ENCODE results near the gene SHCBP1.

The SHCBP1 gene

DNA sequence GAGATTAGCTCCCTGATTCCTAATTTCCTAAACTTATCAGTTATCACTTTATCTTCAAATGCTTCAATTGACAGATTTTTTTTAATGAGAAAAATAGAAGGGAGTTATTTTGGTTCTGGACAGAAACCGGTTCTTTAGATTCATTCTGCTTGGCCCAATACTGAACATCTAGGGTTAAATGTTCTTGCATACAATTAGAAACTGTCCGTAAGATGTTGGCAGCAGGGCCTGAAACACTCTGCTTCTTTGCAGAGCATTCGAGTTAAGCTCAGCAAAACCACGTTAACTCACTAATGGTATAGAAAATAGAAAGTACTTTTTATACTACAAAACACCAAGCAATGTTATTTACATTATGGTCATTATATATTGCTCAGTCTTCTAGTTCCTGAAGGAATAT lies 7.2 kb downstream of the SHCBP1 start:
- DNase-seq, result no peak

DNA sequence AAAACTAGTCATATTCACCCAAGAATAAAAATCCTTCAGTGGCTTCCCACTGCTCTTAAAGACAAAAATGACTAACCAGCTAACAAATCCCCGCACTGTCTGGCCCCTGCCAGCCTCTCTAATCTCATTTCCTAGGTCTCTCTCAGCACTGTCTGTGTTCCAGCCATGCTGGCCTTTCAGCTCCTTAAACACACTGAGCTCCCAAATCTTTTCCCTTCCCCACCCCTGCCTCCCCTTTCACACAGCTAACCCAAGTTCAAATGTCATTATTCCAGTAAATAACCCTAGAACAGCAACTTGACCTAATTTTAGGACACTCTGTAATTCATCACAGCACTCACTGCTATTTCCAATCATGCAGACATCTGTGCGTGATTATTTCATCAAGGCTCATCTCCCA lies 7.8 kb downstream of the SHCBP1 start:
- no peak for DNase-seq

DNA sequence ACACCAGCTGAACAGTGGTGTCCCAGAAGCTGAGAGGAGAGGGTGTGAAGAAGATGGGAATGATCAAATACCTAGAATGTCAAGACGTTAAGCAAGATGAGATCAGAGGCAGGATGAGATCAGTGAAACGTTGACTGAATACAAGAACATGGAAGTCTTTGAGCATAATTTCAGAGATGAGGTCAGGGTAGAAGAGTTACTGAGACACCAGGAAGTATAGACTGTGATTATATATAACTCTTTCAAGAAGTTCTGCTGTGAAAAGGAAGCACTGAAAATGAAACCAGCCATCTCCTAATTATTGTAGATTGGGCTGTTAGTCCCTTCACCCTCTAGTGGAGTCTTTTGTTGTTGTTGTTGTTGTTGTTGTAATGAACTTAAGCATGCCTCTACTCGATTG lies 9.1 kb downstream of the SHCBP1 start:
- DNase-seq, result no peak

DNA sequence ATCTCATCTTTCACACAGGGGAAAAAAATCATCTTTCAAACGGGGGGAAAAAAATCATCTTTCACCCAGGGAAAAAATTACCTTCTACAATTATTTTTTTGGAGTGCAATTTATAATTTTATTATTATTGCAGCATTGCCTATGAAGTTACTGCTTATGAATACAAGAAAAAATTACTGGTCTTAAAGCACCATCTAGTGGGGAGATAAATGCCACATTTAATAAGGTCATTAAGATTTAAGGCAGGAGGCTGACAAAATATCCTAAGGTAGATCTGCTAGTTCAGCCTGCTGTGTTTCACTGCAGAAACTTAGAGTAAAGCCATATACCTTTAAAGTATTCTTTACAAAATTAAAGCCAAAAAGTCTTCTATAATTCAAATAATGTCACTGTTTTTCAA lies 13.7 kb downstream of the SHCBP1 start:
- DNase-seq, result peak in 1 of 3 experiments; percentile 58

DNA sequence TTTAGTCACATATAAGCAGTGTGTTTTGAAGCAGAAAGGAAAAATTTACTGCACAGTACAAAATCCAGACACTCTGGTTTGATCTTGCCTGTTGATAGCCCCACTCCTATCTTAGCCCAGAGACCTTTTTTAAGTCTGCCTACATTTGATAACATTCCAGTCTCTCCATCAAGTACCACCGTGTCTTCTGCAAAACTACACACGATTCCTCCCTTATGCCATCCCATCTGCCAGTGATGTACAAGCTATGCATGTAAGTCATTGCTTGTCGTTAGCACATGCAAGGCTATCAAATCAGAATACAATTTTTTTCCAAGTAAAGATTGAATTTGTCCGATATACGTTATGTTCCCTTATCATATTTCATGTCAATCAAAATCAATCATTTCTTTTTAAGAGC lies 14.9 kb downstream of the SHCBP1 start:
- DNase-seq, result no peak

- DNase-seq, result no peak
These were observed 29.9 kb downstream of the SHCBP1 start for GRCh38 chr16:46591257-46591656.

GRCh38 chr16:46586011-46586577 lies 35.1 kb downstream of the SHCBP1 start:
- no peak for DNase-seq

DNA sequence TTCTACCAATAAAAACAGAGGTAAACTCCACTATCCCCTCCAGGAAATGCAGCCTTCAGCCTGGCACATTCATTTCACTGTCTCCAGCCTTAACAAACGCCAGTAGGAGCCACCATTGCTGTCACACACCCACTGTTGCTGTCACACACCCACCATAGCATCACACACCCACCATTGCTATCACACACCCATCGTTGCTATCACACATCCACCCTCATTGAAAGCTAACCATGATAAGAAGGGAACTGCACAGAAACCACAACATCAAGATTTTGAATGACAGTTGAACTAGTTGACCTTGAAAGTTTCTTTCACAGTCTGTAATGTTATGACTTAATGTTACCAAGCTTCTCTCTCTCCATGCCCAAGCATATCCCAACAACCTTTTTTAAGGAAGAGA lies 38.1 kb downstream of the SHCBP1 start:
- no peak for DNase-seq

GRCh38 chr16:46582313-46582712 lies 38.9 kb downstream of the SHCBP1 start:
- no peak for DNase-seq

- no peak for DNase-seq
These were observed 43.1 kb downstream of the SHCBP1 start for GRCh38 chr16:46577988-46578579.

DNA sequence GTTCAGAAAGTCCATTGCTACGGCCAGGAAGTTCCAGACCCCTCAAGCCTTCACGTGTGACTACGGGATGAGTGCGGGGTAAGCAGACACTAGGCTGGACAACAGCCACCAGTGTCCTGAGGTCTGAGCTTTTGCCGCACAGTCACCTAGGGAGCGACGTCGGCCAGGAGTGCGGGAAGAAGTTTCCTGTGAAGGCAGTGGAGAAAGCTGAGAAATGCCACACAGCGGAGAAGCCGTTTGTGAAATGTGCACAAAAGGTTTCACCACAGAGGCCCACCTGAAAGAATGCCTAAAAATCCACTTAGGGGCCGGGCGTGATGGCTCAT lies 47.4 kb downstream of the SHCBP1 start:
- no peak for DNase-seq

- no peak for DNase-seq
These were observed 48.0 kb downstream of the SHCBP1 start for GRCh38 chr16:46573008-46573833.

DNA sequence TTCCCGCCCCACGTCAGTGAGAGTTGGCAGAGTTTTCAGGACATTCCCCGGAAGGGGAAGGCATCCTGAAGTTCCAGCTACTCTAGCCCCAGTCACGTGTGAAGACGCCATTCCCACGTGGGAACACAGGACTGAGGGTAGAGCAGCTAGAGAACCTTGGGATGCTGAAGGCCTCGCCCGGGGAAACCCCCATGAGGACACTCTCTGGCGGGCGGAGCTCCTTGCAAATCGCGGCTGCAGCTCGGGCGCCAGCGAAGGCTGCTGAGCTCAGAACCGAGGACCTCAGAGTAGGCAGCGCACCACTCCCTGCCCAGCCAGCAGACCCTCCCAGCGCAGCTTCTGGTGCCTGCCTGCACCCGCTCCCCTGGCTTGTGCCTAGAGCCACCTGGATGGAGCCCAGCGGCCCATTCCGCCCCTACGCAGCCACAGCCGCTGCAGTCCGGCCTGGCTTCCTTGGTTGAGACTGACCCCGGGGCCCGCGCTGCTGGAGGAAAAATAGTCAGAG lies 51.9 kb downstream of the SHCBP1 start:
- no peak for DNase-seq

- DNase-seq, result no peak
These were observed 52.5 kb downstream of the SHCBP1 start for GRCh38 chr16:46568472-46569230.

DNA sequence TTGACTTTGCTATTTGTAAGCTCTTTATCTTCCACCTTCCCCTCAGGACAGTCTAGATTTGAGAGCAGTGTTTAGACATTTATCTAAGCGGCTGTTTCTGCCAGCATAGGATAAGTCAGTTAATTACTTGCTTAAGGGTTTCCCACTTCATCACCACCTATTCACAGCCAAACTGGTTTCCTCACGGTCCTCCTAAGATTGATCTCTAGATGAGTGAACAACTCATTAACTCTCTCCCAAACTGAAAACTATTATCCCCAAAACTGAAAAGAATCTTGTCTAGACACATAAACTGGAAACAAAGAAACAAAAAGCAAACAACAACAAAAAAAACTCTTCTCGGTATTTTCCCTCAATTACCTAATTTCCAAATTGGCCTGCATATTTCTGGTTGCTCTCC lies 58.2 kb downstream of the SHCBP1 start:
- no peak for DNase-seq

- DNase-seq, result no peak
These were observed 63.2 kb downstream of the SHCBP1 start for GRCh38 chr16:46558018-46558417.

DNA sequence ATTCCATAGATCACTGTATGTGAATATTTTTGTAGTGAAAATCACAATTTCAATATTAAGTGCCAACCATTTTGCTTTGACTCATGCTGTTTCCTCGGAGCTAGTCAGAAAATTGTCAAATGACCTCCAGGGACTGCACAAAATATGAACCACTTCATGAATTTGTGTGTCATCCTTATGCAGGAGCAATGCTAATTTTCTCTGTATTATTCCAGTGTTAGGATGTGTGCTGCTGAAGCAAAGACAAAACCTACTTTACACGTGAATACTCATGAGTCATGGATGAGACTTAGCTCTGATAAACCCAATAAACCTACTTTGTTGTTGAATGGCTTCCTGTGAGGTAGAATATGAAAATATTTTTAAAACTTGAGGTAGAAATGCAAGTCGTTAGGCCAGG lies 65.2 kb downstream of the SHCBP1 start:
- DNase-seq, result no peak

GRCh38 chr16:46554435-46554834 lies 66.7 kb downstream of the SHCBP1 start:
- DNase-seq, result peak; percentile 33 to 75 (median 39)

DNA sequence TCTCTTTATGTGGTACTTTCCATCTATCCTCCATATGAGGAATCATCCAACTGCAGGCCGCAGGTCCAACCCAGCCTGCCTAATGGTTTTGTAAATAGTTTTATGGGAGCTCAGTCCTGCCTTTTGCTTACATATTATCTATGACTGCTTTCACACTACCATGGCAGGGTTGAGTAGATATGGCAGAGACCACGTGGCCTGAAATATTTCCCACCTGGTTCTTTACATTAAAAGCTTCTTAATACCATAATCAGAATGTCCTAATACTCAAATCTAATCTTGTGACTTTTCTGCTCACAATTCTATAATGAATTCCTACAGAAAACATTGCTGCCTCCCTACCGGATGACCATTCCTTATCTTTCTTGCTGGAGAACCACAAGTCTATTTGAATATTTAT lies 71.7 kb downstream of the SHCBP1 start:
- DNase-seq, result no peak
